Measurements from ENCODE around the gene KDM3B. TPM values are rescaled to one million over a fixed set of nuclear protein-coding genes. Genes with fewer than 3 reads are reported as not detected.

The KDM3B gene
- total and polyA plus RNA-seq, 9 of the 15 experiments (the other 6 are each of a cell fraction or from before 2014, with no cell fraction given): 13.8 to 62.8 (median 41.9) TPM

- TF ChIP-seq SRSF9 (IDR thresholded peaks at IDR 0.05; ENCODE audit: borderline replicate concordance, low read depth, low read length): no peak
- TF ChIP-seq, protein P1, sequence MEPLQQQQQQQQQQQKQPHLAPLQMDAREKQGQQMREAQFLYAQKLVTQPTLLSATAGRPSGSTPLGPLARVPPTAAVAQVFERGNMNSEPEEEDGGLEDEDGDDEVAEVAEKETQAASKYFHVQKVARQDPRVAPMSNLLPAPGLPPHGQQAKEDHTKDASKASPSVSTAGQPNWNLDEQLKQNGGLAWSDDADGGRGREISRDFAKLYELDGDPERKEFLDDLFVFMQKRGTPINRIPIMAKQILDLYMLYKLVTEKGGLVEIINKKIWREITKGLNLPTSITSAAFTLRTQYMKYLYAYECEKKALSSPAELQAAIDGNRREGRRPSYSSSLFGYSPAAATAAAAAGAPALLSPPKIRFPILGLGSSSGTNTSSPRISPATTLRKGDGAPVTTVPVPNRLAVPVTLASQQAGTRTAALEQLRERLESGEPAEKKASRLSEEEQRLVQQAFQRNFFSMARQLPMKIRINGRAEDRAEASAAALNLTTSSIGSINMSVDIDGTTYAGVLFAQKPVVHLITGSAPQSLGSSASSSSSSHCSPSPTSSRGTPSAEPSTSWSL (CRISPR knock-in tag; IDR thresholded peaks at IDR 0.05; ENCODE audit: borderline replicate concordance): no peak
- TF ChIP-seq KLF6 (CRISPR knock-in tag; IDR thresholded peaks at IDR 0.05; ENCODE audit: borderline replicate concordance): no peak
- TF ChIP-seq NUFIP1 (IDR thresholded peaks at IDR 0.05; ENCODE audit: partially characterized antibody): no peak
- no peak for TF ChIP-seq ZNF780A (CRISPR knock-in tag; IDR thresholded peaks at IDR 0.05)
- TF ChIP-seq KAT8 (IDR thresholded peaks at IDR 0.05; ENCODE audit: low read depth): no peak
- TF ChIP-seq, protein P2, sequence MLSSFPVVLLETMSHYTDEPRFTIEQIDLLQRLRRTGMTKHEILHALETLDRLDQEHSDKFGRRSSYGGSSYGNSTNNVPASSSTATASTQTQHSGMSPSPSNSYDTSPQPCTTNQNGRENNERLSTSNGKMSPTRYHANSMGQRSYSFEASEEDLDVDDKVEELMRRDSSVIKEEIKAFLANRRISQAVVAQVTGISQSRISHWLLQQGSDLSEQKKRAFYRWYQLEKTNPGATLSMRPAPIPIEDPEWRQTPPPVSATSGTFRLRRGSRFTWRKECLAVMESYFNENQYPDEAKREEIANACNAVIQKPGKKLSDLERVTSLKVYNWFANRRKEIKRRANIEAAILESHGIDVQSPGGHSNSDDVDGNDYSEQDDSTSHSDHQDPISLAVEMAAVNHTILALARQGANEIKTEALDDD (IDR thresholded peaks at IDR 0.05): no peak
- no peak for TF ChIP-seq LARP7 (IDR thresholded peaks at IDR 0.05)
- TF ChIP-seq PHF20 (IDR thresholded peaks at IDR 0.05; ENCODE audit: partially characterized antibody): no peak
- TF ChIP-seq ZNF274 (IDR thresholded peaks at IDR 0.05; ENCODE audit: borderline replicate concordance, low read depth, low read length): no peak
- no peak for TF ChIP-seq ZNF764 (CRISPR knock-in tag; IDR thresholded peaks at IDR 0.05; ENCODE audit: low read depth)
- no peak for TF ChIP-seq TOE1 (IDR thresholded peaks at IDR 0.05; ENCODE audit: borderline replicate concordance)
- TF ChIP-seq TOE1 (CRISPR knock-in tag; IDR thresholded peaks at IDR 0.05; ENCODE audit: borderline replicate concordance, low read depth): no peak
- no peak for TF ChIP-seq ZNF232 (CRISPR knock-in tag; IDR thresholded peaks at IDR 0.05)
- TF ChIP-seq ZNF76 (CRISPR knock-in tag; IDR thresholded peaks at IDR 0.05; ENCODE audit: borderline replicate concordance): no peak
- no peak for TF ChIP-seq MXI1 (IDR thresholded peaks at IDR 0.05; ENCODE audit: low read depth, low read length)
- TF ChIP-seq PHTF2 (CRISPR knock-in tag; IDR thresholded peaks at IDR 0.05): no peak
- TF ChIP-seq POLR3G (IDR thresholded peaks at IDR 0.05; ENCODE audit: extremely low read depth, insufficient read length, insufficient replicate concordance): no peak
- no peak for TF ChIP-seq POLR3A (IDR thresholded peaks at IDR 0.05; ENCODE audit: borderline replicate concordance, extremely low read depth, insufficient read depth, insufficient read length)
- no peak for TF ChIP-seq SIN3B (IDR thresholded peaks at IDR 0.05; ENCODE audit: low read depth)
- no peak for TF ChIP-seq VEZF1 (CRISPR knock-in tag; IDR thresholded peaks at IDR 0.05)
- TF ChIP-seq KLF1 (tag; IDR thresholded peaks at IDR 0.05): no peak
- TF ChIP-seq ZC3H4 (CRISPR knock-in tag; IDR thresholded peaks at IDR 0.05; ENCODE audit: borderline replicate concordance): peak; percentile 37; the same call in 1 of the 2 replicates
- no peak for TF ChIP-seq NR0B1 (IDR thresholded peaks at IDR 0.05; ENCODE audit: partially characterized antibody)
- no peak for TF ChIP-seq ZNF551 (CRISPR knock-in tag; IDR thresholded peaks at IDR 0.05)
Observed at GRCh38 chr5:138466900-138467710, 114.6 kb downstream of the KDM3B start (continued).
